Body of pancreas (tissue), 4 donors: ENCODE results near the gene UBE2B. TPM values are rescaled to one million over a fixed set of nuclear protein-coding genes. Genes with fewer than 3 reads are reported as not detected.

ENCODE experiments used
- ATAC-seq: fragments of 150-250 bp; one replicate; pipeline ENCODE4 v1.9.1; 2016
- DNase-seq, 4 donors: peaks; one replicate each; pipeline ENCODE4 v3.0.0-alpha.2; 2019
- H3K27ac ChIP-seq, 4 donors: fragments of 200-600 bp; sonication (generic); 1 replicate in 3 of 4; 2 replicates in 1 of 4; pipeline versions ENCODE4 v1.5.1 to v1.6.1; 2016 to 2019; ENCODE audit warnings: mild to moderate bottlenecking in 1 of 4, mixed read lengths in 1 of 4, moderate library complexity in 1 of 4
- H3K27me3 ChIP-seq, 2 donors: fragments of 200-600 bp; sonication (generic); one replicate each; pipeline ENCODE4 v1.6.0; 2016; ENCODE audit warnings: mild to moderate bottlenecking in 1 of 2
- H3K36me3 ChIP-seq, 2 donors: fragments of 200-600 bp; sonication (generic); replicated peaks in 1 of 2; 2 replicates each; pipeline ENCODE4 v1.5.1; 2016; ENCODE audit warnings: low read depth in 2 of 2; ENCODE audit not compliant: insufficient read depth in 1 of 2
- H3K4me1 ChIP-seq: fragments of 200-600 bp; sonication (generic); one replicate; pipeline ENCODE4 v1.6.0; 2016
- H3K4me3 ChIP-seq, 2 donors: fragments of 200-600 bp; sonication (generic); 1 replicate in 1 of 2; 2 replicates in 1 of 2; pipeline ENCODE4 v1.5.1; 2016 to 2019
- H3K9me3 ChIP-seq, 3 donors: fragments of 200-600 bp; sonication (generic); 1 replicate in 2 of 3; 2 replicates in 1 of 3; pipeline ENCODE4 v1.5.1; 2016
- CTCF ChIP-seq, 7 experiments: fragments of 450-650 bp in 4 of 7; fragments of 200-600 bp in 3 of 7; sonication (generic) in 3 of 7; IDR thresholded peaks; one replicate each; pipeline ENCODE4 v1.5.1; 2016 to 2019; ENCODE audit warnings: antibody characterized with exemption in 7 of 7
- POLR2A ChIP-seq, 3 donors: fragments of 450-650 bp; IDR thresholded peaks; one replicate each; pipeline ENCODE4 v1.6.1; 2016; ENCODE audit warnings: antibody characterized with exemption in 3 of 3, mild to moderate bottlenecking in 2 of 3
- WGBS, 2 donors: methylation state at CpG; one replicate each; pipeline ENCODE4 v1.1.5; 2017; 5-methylcytosine and 5-hydroxymethylcytosine counted together
- intact Hi-C: fragments of 100-400 bp; cut with DNase I; formaldehyde crosslinking; loops from one replicate; pipeline ENCODE4 v1.15.1; 2023
- total RNA-seq, 2 donors: library from RNA; depleted of rRNA; stranded (reverse); fragments of >200 nt; gene quantifications; one replicate each; pipeline ENCODE4 v1.1.0, GENCODE V29; 2016

Gene UBE2B
- total RNA-seq, 2 donors from 2014 or later: 31.6 to 36.1 TPM

GRCh38 chr5:134410822-134411221, 39.5 kb downstream of the UBE2B start:
- 55 to 58% methylated on average over 4 of the region's 4 CpGs for WGBS, 2 donors
- ATAC-seq (no peak), DNase-seq (no peak)
- no peaks in the 10 kb centered on the region for H3K27me3 ChIP-seq
- no peaks in the 10 kb centered on the region for H3K9me3 ChIP-seq
- intact Hi-C loops: loop anchor here (10.0 kb wide), 1 partner anchor 104 kb away; no protein-coding TSS in a partner anchor
- H3K27ac ChIP-seq: peak overlapping the region in 1 of 4 donors; percentile 90
- peak overlapping the region in 1 of 2 donors; percentile 84 for H3K4me3 ChIP-seq
- H3K4me1 ChIP-seq: peaks cover 57% of the 10 kb centered on the region
- no peaks in the 10 kb centered on the region for H3K36me3 ChIP-seq
- TF ChIP-seq POLR2A (IDR thresholded peaks at IDR 0.05) (no peak), CTCF (IDR thresholded peaks at IDR 0.05) (no peak)

- TF ChIP-seq POLR2A (IDR thresholded peaks at IDR 0.05): no peak
- TF ChIP-seq CTCF (IDR thresholded peaks at IDR 0.05): no peak
- Histone ChIP-seq H3K27ac (peak overlapping the region in 3 of 4 donors; percentile 87 to 91 (median 90)), H3K9me3 (no peaks in the 10 kb centered on the region), H3K4me1 (peaks cover 61% of the 10 kb centered on the region), H3K36me3 (no peaks in the 10 kb centered on the region), H3K27me3 (no peaks in the 10 kb centered on the region), H3K4me3 (peak overlapping the region; percentile 66 to 84)
- WGBS, 2 donors: 1% methylated on average over 9 of the region's 9 CpGs
- intact Hi-C loops: loop anchor here (10.0 kb wide), 1 partner anchor 104 kb away; no protein-coding TSS in a partner anchor
- no peak for DNase-seq
- ATAC-seq: no peak
Measured at GRCh38 chr5:134411228-134411545, 39.8 kb downstream of the UBE2B start.

- WGBS, 2 donors: 0 to 1% methylated on average over 11 to 61 of the region's 61 CpGs
- peak; percentile 87 for ATAC-seq
- intact Hi-C loops: loop anchor here (10.0 kb wide), 1 partner anchor 103 kb away; no protein-coding TSS in a partner anchor
Measured at GRCh38 chr5:134411546-134412266, 40.3 kb downstream of the UBE2B start, which contains the start of gene CDKN2AIPNL. TSS of gene CDKN2AIPNL (minus strand) at chr5:134411881. CDS start at chr5:134411854, 27 bp downstream.

GRCh38 chr5:134413046-134413445, 41.7 kb downstream of the UBE2B start:
- Histone ChIP-seq H3K4me3 (no peak overlapping the region), H3K27me3 (no peaks in the 10 kb centered on the region), H3K4me1 (peaks cover 78% of the 10 kb centered on the region), H3K9me3 (no peaks in the 10 kb centered on the region), H3K27ac (peak overlapping the region; percentile 80 to 91 (median 88)), H3K36me3 (no peaks in the 10 kb centered on the region)
- intact Hi-C loops: loop anchor here (10.0 kb wide), 1 partner anchor 102 kb away; no protein-coding TSS in a partner anchor
- ATAC-seq (no peak), DNase-seq (no peak)
- 50 to 57% methylated on average over 2 of the region's 2 CpGs for WGBS, 2 donors
- TF ChIP-seq CTCF (IDR thresholded peaks at IDR 0.05) (no peak), POLR2A (IDR thresholded peaks at IDR 0.05) (no peak)

More at GRCh38 chr5:134411546-134412266, 40.3 kb downstream of the UBE2B start, which contains the start of gene CDKN2AIPNL:
- no peaks in the 10 kb centered on the region for H3K36me3 ChIP-seq
- H3K27me3 ChIP-seq: no peaks in the 10 kb centered on the region
- no peaks in the 10 kb centered on the region for H3K9me3 ChIP-seq
- peak; percentile 91 to 94 (median 92) for DNase-seq
- peak; percentile 75 to 87 (median 82) for TF ChIP-seq POLR2A (IDR thresholded peaks at IDR 0.05)
- TF ChIP-seq CTCF (IDR thresholded peaks at IDR 0.05): peak; percentile 61 to 96 (median 85)
- H3K27ac ChIP-seq: peak within 1 kb of the TSS; percentile 80 to 91 (median 88)
- peaks cover 66% of the 10 kb centered on the region for H3K4me1 ChIP-seq
- peak within 1 kb of the TSS; percentile 66 to 84 for H3K4me3 ChIP-seq
